KMS-11 (cell line): ENCODE measurements around the gene SLC24A4.

Experiments used
- H2AFZ ChIP-seq: fragments of 200-600 bp; sonication (generic); 2 replicates; pipeline ENCODE4 v1.6.1; 2016; ENCODE audit warnings: antibody characterized with exemption, mixed run types, low read depth
- H3K27ac ChIP-seq: fragments of 200-600 bp; sonication (generic); 2 replicates; pipeline ENCODE4 v1.6.1; 2016; ENCODE audit warnings: mild to moderate bottlenecking, mixed run types
- H3K27me3 ChIP-seq: fragments of 200-600 bp; sonication (generic); 2 replicates; pipeline ENCODE4 v1.6.1; 2017; ENCODE audit warnings: mild to moderate bottlenecking, low read depth, mixed run types, moderate library complexity; ENCODE audit not compliant: insufficient read depth
- H3K36me3 ChIP-seq: fragments of 200-600 bp; sonication (generic); 2 replicates; pipeline ENCODE4 v1.6.1; 2017; ENCODE audit warnings: mild to moderate bottlenecking, mixed run types; ENCODE audit not compliant: insufficient read depth
- H3K4me1 ChIP-seq: fragments of 200-600 bp; sonication (generic); 2 replicates; pipeline ENCODE4 v1.6.1; 2016; ENCODE audit warnings: mild to moderate bottlenecking, low read depth, mixed run types; ENCODE audit not compliant: poor library complexity, severe bottlenecking
- H3K4me2 ChIP-seq: fragments of 200-600 bp; sonication (generic); 2 replicates; pipeline ENCODE4 v1.7.0; 2016; ENCODE audit warnings: mild to moderate bottlenecking, mixed run types
- H3K4me3 ChIP-seq: fragments of 200-600 bp; sonication (generic); IDR thresholded peaks from 2 replicates; pipeline ENCODE4 v1.6.1; 2017; ENCODE audit warnings: low read depth, low read length, mixed read lengths; ENCODE audit not compliant: insufficient read depth
- H3K79me2 ChIP-seq: fragments of 200-600 bp; sonication (generic); 2 replicates; pipeline ENCODE4 v1.6.1; 2016; ENCODE audit warnings: low read depth, mixed run types; ENCODE audit not compliant: insufficient read depth
- H3K9ac ChIP-seq: fragments of 200-600 bp; sonication (generic); 2 replicates; pipeline ENCODE4 v1.6.1; 2016; ENCODE audit warnings: mild to moderate bottlenecking, mixed run types
- H4K20me1 ChIP-seq: fragments of 200-600 bp; sonication (generic); 2 replicates; pipeline ENCODE4 v1.6.1; 2016; ENCODE audit warnings: mild to moderate bottlenecking, mixed run types; ENCODE audit not compliant: insufficient read depth
- TF ChIP-seq, protein P1 (sequence below): fragments of 200-600 bp; sonication (generic); conservative IDR thresholded peaks from 2 replicates; pipeline ENCODE4 v1.6.1; 2017; ENCODE audit warnings: low read depth, mild to moderate bottlenecking, antibody characterized with exemption, low read length, moderate library complexity, mixed read lengths

The SLC24A4 gene

DNA sequence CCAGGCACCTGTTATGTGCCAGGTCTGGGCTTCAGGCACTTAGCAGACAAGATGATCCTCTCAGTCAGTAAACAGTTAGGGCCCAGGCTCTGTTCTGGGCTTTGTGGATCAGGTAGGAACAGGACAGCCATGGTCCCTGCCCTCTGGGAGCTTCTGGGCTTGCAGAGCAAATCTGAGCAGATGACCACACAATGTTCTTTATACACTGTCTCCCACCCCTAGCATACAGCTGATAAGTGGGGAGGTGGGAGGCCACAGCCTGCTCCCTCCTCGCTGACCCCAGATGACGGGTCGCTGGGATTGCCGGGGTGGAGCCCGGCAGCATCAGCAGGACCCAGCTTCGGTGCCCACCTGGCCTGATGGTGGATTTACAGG lies 137.6 kb downstream of the SLC24A4 start:
- Histone ChIP-seq H3K9ac (no peak overlapping the region), H3K4me3 (no peak overlapping the region), H3K27ac (no peak overlapping the region), H3K4me2 (no peak overlapping the region), H3K36me3 (no peaks in the 10 kb centered on the region), H3K27me3 (no peaks in the 10 kb centered on the region), H2AFZ (no peak overlapping the region), H3K4me1 (no peaks in the 10 kb centered on the region), H4K20me1 (no peaks in the 10 kb centered on the region), H3K79me2 (no peaks in the 10 kb centered on the region)
- TF ChIP-seq, protein P1, sequence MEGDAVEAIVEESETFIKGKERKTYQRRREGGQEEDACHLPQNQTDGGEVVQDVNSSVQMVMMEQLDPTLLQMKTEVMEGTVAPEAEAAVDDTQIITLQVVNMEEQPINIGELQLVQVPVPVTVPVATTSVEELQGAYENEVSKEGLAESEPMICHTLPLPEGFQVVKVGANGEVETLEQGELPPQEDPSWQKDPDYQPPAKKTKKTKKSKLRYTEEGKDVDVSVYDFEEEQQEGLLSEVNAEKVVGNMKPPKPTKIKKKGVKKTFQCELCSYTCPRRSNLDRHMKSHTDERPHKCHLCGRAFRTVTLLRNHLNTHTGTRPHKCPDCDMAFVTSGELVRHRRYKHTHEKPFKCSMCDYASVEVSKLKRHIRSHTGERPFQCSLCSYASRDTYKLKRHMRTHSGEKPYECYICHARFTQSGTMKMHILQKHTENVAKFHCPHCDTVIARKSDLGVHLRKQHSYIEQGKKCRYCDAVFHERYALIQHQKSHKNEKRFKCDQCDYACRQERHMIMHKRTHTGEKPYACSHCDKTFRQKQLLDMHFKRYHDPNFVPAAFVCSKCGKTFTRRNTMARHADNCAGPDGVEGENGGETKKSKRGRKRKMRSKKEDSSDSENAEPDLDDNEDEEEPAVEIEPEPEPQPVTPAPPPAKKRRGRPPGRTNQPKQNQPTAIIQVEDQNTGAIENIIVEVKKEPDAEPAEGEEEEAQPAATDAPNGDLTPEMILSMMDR, result no peak

DNA sequence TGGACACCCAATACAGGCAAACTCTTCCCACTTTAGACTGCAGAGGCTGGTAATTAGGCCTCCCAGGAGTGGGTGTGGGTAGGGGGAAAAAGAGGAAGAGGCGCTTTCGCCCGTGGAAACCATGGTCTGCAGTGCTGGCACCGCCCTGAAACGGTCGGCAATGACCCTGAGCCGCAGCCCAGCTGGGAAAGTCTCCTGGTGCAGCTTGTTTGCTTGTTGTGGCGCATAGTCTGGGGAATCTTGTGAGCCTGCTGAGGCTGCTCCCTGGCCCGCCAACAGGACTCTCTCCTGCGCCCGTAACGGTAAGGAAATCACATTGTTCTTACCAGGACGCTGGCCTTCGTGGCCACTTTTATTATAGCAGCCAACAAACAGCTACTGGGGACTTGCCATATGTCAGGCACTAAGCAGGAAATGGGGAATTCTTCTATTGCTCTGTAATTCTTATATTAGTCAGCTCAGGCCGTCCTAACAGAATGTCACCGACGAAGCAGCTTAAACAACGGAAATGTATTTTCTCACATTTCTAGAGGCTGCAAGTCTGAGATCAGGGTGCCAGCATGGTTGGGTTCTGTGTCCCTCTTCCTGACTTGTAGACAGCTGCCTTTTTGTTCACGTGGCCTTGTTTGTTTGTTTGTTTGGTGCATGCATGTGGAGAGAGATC lies 138.1 kb downstream of the SLC24A4 start:
- H3K9ac ChIP-seq, result no peak overlapping the region
- no peaks in the 10 kb centered on the region for H3K4me1 ChIP-seq
- no peaks in the 10 kb centered on the region for H3K79me2 ChIP-seq
- no peaks in the 10 kb centered on the region for H3K36me3 ChIP-seq
- H2AFZ ChIP-seq, result no peak overlapping the region
- H4K20me1 ChIP-seq, result no peaks in the 10 kb centered on the region
- no peak overlapping the region for H3K4me2 ChIP-seq
- no peak overlapping the region for H3K27ac ChIP-seq
- TF ChIP-seq, protein P1, result no peak
- no peak overlapping the region for H3K4me3 ChIP-seq
- H3K27me3 ChIP-seq, result no peaks in the 10 kb centered on the region

DNA sequence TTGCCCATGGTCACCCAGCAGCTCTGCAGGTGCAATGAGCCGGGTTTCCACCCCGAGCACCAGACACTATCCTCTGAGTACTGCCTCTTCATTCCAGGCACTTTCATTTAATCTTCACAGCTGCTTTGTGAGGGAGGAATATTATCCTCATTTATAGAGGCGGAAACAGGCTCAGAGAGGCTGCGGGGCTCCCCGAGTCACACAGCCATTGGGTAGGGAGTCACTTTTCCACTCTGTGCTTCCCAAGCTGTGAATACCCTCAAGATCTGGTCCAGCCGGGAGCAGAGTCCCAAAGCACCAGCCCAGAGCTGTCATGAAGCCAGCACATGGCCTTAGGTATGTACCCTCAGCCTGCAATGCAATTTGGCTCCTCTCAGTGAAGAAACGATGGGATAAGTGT lies 138.9 kb downstream of the SLC24A4 start:
- Histone ChIP-seq H4K20me1 (no peaks in the 10 kb centered on the region), H3K4me3 (no peak overlapping the region), H3K4me1 (no peaks in the 10 kb centered on the region), H3K9ac (no peak overlapping the region), H3K79me2 (no peaks in the 10 kb centered on the region), H3K27ac (no peak overlapping the region), H3K27me3 (no peaks in the 10 kb centered on the region), H3K36me3 (no peaks in the 10 kb centered on the region), H2AFZ (no peak overlapping the region), H3K4me2 (no peak overlapping the region)
- TF ChIP-seq, protein P1, result no peak

DNA sequence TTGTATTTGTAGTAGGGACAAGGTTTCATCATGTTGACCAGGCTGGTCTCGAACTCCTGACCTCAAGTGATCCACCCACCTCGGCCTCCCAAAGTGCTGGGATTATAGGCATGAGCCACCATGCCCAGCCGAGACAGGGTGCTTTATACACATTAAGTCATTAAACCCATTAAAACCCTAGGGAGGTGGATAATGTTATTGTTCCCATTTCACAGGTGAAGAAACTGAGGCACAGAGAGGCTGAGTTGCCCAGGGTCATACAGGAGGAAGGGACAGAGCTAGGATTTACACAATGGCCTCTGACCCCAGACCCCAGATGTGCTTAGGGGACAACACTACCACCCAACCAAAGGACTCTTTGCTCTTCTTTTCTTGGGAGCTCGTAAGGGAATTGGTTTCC lies 139.6 kb downstream of the SLC24A4 start:
- no peaks in the 10 kb centered on the region for H3K79me2 ChIP-seq
- no peak overlapping the region for H3K27ac ChIP-seq
- no peaks in the 10 kb centered on the region for H4K20me1 ChIP-seq
- H3K4me2 ChIP-seq, result no peak overlapping the region
- no peaks in the 10 kb centered on the region for H3K36me3 ChIP-seq
- no peak overlapping the region for H2AFZ ChIP-seq
- TF ChIP-seq, protein P1, result no peak
- H3K4me1 ChIP-seq, result no peaks in the 10 kb centered on the region
- no peak overlapping the region for H3K4me3 ChIP-seq
- H3K9ac ChIP-seq, result no peak overlapping the region
- no peaks in the 10 kb centered on the region for H3K27me3 ChIP-seq
